A673 (cell line): Measurements from ENCODE around the gene MMP28. TPM values are rescaled to one million over a fixed set of nuclear protein-coding genes. Genes with fewer than 3 reads are reported as not detected.
"Not testable (repeated sequence)": the region's sequence is repeated elsewhere in the genome, so short reads cannot be mapped to it uniquely, and the experiment has no call there.

ENCODE experiments used
- BruUV-seq: library from RNA; stranded (reverse); fragments of 400-500 nt; replicated peaks from 2 replicates; lab custom pipeline; 2021; lab: Mats Ljungman, UMichigan
- CTCF ChIA-PET: fragments of 300-600 bp; sonication (Branson Sonifier 250); formaldehyde crosslinking; loops from one replicate; lab custom pipeline; 2022; ENCODE audit warnings: antibody characterized with exemption; lab: Charles Lee
- POLR2A ChIA-PET: fragments of 300-600 bp; sonication (Branson Sonifier 250); formaldehyde crosslinking; loops from one replicate; lab custom pipeline; 2022; ENCODE audit warnings: antibody characterized with exemption; ENCODE audit not compliant: low non-redundant PET; lab: Charles Lee
- DNase-seq: peaks from one replicate; pipeline ENCODE4 v3.0.0-alpha.2; 2015; ENCODE audit warnings: low spot score
- H3K27ac ChIP-seq: fragments of 200-600 bp; sonication (generic); 2 replicates; pipeline ENCODE4 v1.5.1; 2016; ENCODE audit warnings: mixed run types, low read depth, mild to moderate bottlenecking, mixed read lengths, antibody characterized with exemption, low read length; ENCODE audit not compliant: poor library complexity, severe bottlenecking
- H3K27me3 ChIP-seq: fragments of 200-600 bp; sonication (generic); replicated peaks from 2 replicates; pipeline ENCODE4 v1.6.1; 2017; ENCODE audit warnings: mixed run types, low read depth, mild to moderate bottlenecking, mixed read lengths, antibody characterized with exemption, low read length; ENCODE audit not compliant: insufficient read depth, poor library complexity
- H3K36me3 ChIP-seq: fragments of 200-600 bp; sonication (generic); 2 replicates; pipeline ENCODE4 v1.6.1; 2016; ENCODE audit warnings: mixed run types, mild to moderate bottlenecking, mixed read lengths, antibody characterized with exemption, low read length; ENCODE audit not compliant: insufficient read depth, poor library complexity, severe bottlenecking
- H3K4me1 ChIP-seq: fragments of 200-600 bp; sonication (generic); 2 replicates; pipeline ENCODE4 v1.6.1; 2017; ENCODE audit warnings: mixed run types, mild to moderate bottlenecking, mixed read lengths, antibody characterized with exemption, low read length; ENCODE audit not compliant: insufficient read depth, poor library complexity, severe bottlenecking
- H3K4me3 ChIP-seq: fragments of 200-600 bp; sonication (generic); 2 replicates; pipeline ENCODE4 v1.5.1; 2016; ENCODE audit warnings: low read depth, mixed run types, mild to moderate bottlenecking, mixed read lengths, low read length; ENCODE audit not compliant: poor library complexity, severe bottlenecking
- H3K9me3 ChIP-seq: fragments of 200-600 bp; sonication (generic); 2 replicates; pipeline ENCODE4 v1.6.1; 2016; ENCODE audit warnings: mixed run types, low read depth, mild to moderate bottlenecking, mixed read lengths, antibody characterized with exemption, low read length; ENCODE audit not compliant: poor library complexity, severe bottlenecking
- CTCF ChIP-seq: fragments of 300-800, 200-600 bp; sonication (generic); conservative IDR thresholded peaks from 2 replicates; pipeline ENCODE4 v1.5.1; 2017; ENCODE audit warnings: low read depth, mild to moderate bottlenecking, antibody characterized with exemption, low read length, moderate library complexity, mixed read lengths
- EZH2 ChIP-seq: fragments of 200-600 bp; sonication (generic); IDR thresholded peaks from 2 replicates; pipeline ENCODE4 v1.6.1; 2017; ENCODE audit warnings: borderline replicate concordance, low read depth, mild to moderate bottlenecking, mixed read lengths, antibody characterized with exemption, low read length; ENCODE audit not compliant: poor library complexity, severe bottlenecking
- intact Hi-C: fragments of 100-400 bp; cut with micrococcal nuclease; formaldehyde crosslinking; loops from one replicate; pipeline ENCODE4 v1.10.0; 2022; ENCODE audit not compliant: unreplicated experiment
- total RNA-seq: library from RNA; stranded (reverse); gene quantifications from 2 replicates; pipeline ENCODE4 v1.2.3, GENCODE V29; 2021

Gene MMP28
- total RNA-seq, 1 experiment from 2014 or later = not detected

DNA sequence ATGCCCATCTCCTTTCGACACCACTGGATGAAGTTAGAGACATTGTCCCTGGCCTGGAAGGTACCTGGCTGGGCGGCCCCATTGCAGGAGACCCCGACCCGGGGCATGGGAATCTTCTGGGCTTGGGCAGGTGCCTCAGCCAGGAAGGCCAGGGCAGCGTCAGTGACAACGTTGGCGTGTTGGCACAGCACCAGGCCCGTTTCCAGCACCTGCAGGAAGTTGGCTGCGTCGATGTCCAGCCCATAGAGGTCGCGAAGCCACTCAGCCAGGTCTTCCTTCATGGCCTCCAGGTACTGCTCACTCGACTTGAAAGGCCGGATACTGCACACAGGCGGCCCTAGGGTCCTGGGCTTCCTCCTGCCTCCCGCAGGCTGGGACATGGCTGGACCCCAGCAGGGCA, 43.0 kb downstream of the MMP28 start:
- TF ChIP-seq EZH2 = no peak
- TF ChIP-seq CTCF = no peak
- ChIA-PET POLR2A (no interaction called here), CTCF (no interaction called here)
- no TSS peak for BruUV-seq
- Histone ChIP-seq H3K4me1 (no peaks in the 10 kb centered on the region), H3K27me3 (no peaks in the 10 kb centered on the region), H3K4me3 (no peak overlapping the region), H3K9me3 (no peaks in the 10 kb centered on the region), H3K36me3 (no peaks in the 10 kb centered on the region), H3K27ac (no peak overlapping the region)
- no peak for DNase-seq
- intact Hi-C loops = no loop called here

- POLR2A ChIA-PET = interaction anchor here (0.6 kb wide), 1 partner anchor 325 kb away, joined by 3 read pairs; no protein-coding TSS in a partner anchor
- intact Hi-C loops, H3K27me3 ChIP-seq, CTCF ChIA-PET, H3K4me3 ChIP-seq, BruUV-seq, H3K36me3 ChIP-seq, DNase-seq, H3K27ac ChIP-seq, H3K9me3 ChIP-seq, H3K4me1 ChIP-seq: not testable (repeated sequence)
Measured at GRCh38 chr17:35751541-35751940, 43.9 kb downstream of the MMP28 start.

DNA sequence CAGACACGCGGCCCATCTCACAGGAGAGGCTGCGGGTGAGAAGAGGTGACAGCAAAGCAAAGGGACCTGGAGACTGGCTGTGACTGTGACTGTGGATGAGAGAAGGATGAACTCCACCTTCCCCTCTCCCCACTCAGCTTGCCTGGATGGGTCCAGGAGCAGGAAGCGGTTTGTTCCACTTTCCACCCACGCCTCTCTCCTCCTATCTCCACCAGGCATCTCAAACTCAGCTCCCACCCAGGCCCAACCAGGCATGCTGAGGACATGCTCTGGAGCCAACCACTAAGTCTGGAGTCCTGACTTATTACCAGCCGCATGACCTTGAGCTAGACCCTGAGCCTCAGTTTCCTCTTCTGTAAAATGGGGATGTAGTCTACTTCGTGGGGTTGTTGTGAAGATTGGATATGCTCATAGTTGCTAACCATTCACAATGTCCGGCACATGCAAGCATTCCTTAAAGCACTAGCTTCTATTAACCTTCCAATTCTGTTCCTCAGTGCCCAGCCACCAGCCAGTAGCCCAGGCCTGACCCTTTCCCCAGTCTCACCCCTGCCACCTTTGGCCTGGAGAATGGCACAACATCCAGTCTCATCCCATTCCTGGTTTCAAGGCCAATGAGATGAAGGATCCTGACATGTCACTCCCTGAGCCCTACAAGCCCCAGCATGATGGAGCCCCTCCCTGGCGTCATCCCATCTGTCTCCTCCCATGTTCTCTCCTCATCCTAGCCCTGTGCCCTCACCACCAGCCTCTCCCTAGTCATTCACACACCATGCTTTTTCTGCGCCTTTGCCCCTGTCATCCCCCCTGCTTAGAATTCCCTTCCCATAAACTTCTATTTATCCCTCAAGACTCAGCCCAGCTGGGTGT, 44.7 kb downstream of the MMP28 start:
- Histone ChIP-seq H3K9me3 (no peaks in the 10 kb centered on the region), H3K4me3 (no peak overlapping the region), H3K27me3 (no peaks in the 10 kb centered on the region), H3K36me3 (no peaks in the 10 kb centered on the region), H3K4me1 (no peaks in the 10 kb centered on the region), H3K27ac (no peak overlapping the region)
- BruUV-seq = no TSS peak
- no peak for DNase-seq
- TF ChIP-seq CTCF = no peak
- ChIA-PET CTCF (no interaction called here), POLR2A (interaction anchor here (0.6 kb wide), 1 partner anchor 324 kb away, joined by 3 read pairs; no protein-coding TSS in a partner anchor)
- intact Hi-C loops = no loop called here
